Osteoblast (primary cell): Measurements from ENCODE around the gene THOC2. TPM values are rescaled to one million over a fixed set of nuclear protein-coding genes. Genes with fewer than 3 reads are reported as not detected.
"Not testable (repeated sequence)": the region's sequence is repeated elsewhere in the genome, so short reads cannot be mapped to it uniquely, and the experiment has no call there.

ENCODE experiments used
- DNase-seq: peaks from one replicate; pipeline ENCODE4 v3.0.0; 2011; ENCODE audit warnings: low spot score, mixed read lengths; ENCODE audit not compliant: insufficient read length; ENCODE audit errors: missing footprints
- H2AFZ ChIP-seq: 2 replicates; pipeline ENCODE4 v1.6.0; 2011; ENCODE audit warnings: mild to moderate bottlenecking, low read length
- H3K27ac ChIP-seq: 2 replicates; pipeline ENCODE4 v1.5.1; 2011; ENCODE audit warnings: mild to moderate bottlenecking, low read depth, low read length, moderate library complexity
- H3K27me3 ChIP-seq: 2 replicates; pipeline ENCODE4 v1.6.0; 2012; ENCODE audit warnings: mild to moderate bottlenecking, control low read depth, inconsistent platforms, low read length, moderate library complexity; ENCODE audit not compliant: insufficient read depth
- H3K36me3 ChIP-seq: 2 replicates; pipeline ENCODE4 v1.5.1; 2011; ENCODE audit warnings: mild to moderate bottlenecking, low read length, control low read depth, moderate library complexity; ENCODE audit not compliant: insufficient read depth
- H3K4me1 ChIP-seq: 2 replicates; pipeline ENCODE4 v1.5.1; 2011; ENCODE audit warnings: mild to moderate bottlenecking, low read length, control low read depth, moderate library complexity; ENCODE audit not compliant: insufficient read depth
- H3K4me2 ChIP-seq: 2 replicates; pipeline ENCODE4 v1.6.0; 2011; ENCODE audit warnings: mild to moderate bottlenecking, low read length; ENCODE audit not compliant: insufficient read depth
- H3K4me3 ChIP-seq: fragments of 200-600 bp; sonication (generic); 3 replicates; pipeline ENCODE4 v1.5.1; 2012; ENCODE audit warnings: mild to moderate bottlenecking, low read length, inconsistent platforms; ENCODE audit not compliant: insufficient read depth
- H3K79me2 ChIP-seq: 2 replicates; pipeline ENCODE4 v1.6.0; 2012; ENCODE audit warnings: mild to moderate bottlenecking, low read length, control low read depth, inconsistent platforms; ENCODE audit not compliant: insufficient read depth
- H3K9me3 ChIP-seq: 2 replicates; pipeline ENCODE4 v1.5.1; 2011; ENCODE audit warnings: low read depth, low read length, control low read depth
- H4K20me1 ChIP-seq: 2 replicates; pipeline ENCODE4 v1.6.0; 2012; ENCODE audit warnings: mild to moderate bottlenecking, low read length, control low read depth; ENCODE audit not compliant: insufficient read depth
- total RNA-seq: library from RNA; depleted of rRNA; stranded (reverse); fragments of >200 nt; gene quantifications from 2 replicates; pipeline ENCODE4 v1.2.3, GENCODE V29; 2012
- TF ChIP-seq, protein P1 (sequence below): IDR thresholded peaks from 2 replicates; pipeline ENCODE4 v1.5.1; 2011; ENCODE audit warnings: mild to moderate bottlenecking, low read depth, low read length, moderate library complexity; ENCODE audit errors: extremely low read depth

The THOC2 gene
- total RNA-seq, 1 donor = 71.7 TPM

DNA sequence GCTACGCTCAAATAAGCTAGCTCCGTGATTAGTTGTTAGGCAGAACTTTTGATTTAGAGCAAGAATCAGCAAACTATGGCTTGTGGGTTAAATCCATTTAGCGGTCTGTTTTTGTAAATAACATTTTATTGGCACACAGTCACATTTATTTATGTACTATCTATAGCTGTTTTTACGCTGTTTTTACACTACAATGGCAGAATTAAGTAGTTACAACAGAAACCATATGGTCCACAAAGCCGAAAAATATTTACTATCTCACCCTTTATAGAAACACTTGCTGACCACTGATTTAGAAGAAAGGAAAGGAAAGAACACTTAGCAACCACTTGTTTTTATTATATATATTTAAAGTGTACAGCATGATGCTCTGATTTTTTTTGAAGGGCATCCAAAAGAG, 41.1 kb downstream of the THOC2 start:
- Histone ChIP-seq H3K79me2 (peaks cover 3% of the 10 kb centered on the region), H3K4me1 (no peaks in the 10 kb centered on the region), H3K27ac (no peak overlapping the region), H3K4me3 (no peak overlapping the region), H4K20me1 (no peaks in the 10 kb centered on the region), H2AFZ (no peak overlapping the region), H3K4me2 (no peak overlapping the region), H3K9me3 (no peaks in the 10 kb centered on the region), H3K36me3 (peaks cover 12% of the 10 kb centered on the region), H3K27me3 (no peaks in the 10 kb centered on the region)
- TF ChIP-seq, protein P1, sequence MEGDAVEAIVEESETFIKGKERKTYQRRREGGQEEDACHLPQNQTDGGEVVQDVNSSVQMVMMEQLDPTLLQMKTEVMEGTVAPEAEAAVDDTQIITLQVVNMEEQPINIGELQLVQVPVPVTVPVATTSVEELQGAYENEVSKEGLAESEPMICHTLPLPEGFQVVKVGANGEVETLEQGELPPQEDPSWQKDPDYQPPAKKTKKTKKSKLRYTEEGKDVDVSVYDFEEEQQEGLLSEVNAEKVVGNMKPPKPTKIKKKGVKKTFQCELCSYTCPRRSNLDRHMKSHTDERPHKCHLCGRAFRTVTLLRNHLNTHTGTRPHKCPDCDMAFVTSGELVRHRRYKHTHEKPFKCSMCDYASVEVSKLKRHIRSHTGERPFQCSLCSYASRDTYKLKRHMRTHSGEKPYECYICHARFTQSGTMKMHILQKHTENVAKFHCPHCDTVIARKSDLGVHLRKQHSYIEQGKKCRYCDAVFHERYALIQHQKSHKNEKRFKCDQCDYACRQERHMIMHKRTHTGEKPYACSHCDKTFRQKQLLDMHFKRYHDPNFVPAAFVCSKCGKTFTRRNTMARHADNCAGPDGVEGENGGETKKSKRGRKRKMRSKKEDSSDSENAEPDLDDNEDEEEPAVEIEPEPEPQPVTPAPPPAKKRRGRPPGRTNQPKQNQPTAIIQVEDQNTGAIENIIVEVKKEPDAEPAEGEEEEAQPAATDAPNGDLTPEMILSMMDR = no peak
- DNase-seq = no peak

DNA sequence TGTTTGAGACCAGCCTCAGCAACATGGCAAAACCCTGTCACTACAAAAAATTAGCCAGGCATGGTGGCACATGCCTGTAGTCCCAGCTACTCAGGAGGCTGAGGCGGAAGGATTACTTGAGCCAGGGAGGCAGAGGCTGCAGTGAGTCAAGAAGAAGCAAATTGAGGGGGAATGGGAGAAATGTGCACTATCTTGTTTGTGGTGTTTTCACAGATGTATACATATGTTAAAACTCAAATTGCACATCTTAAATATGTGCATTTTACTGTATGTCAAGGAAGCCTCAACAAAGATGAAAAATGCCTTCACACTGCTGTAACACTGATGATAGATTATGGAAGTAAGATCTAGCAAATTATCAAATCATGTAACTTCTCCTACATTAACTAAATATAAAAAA, 44.3 kb downstream of the THOC2 start:
- no peak for DNase-seq

DNA sequence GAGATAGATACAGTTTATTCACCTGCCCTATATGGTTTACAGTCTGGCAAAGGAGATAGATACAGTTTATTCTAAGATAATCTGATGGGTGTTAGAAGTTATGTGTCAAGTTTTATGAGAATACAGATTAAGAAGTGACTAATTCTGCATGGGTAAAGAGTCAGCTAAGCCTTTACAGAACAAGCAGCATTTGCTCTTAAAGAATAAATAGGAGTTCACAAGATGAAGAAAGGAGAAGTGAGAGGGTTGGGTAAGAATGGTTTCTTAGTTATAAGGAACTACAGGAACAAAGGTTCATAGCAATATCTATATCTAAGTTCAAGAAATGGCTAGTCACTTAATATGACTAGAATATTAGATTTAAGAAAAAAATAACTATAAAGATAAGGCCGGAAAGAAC, 47.6 kb downstream of the THOC2 start:
- no peak for DNase-seq
- Histone ChIP-seq H3K9me3 (no peaks in the 10 kb centered on the region), H3K4me3 (no peak overlapping the region), H3K79me2 (peaks cover 6% of the 10 kb centered on the region), H4K20me1 (no peaks in the 10 kb centered on the region), H3K27me3 (no peaks in the 10 kb centered on the region), H2AFZ (no peak overlapping the region), H3K4me2 (no peak overlapping the region), H3K36me3 (peaks cover 5% of the 10 kb centered on the region), H3K27ac (no peak overlapping the region), H3K4me1 (no peaks in the 10 kb centered on the region)
- TF ChIP-seq, protein P1 = no peak

More for the DNA sequence above, 44.3 kb downstream of the THOC2 start:
- peaks cover 8% of the 10 kb centered on the region for H3K36me3 ChIP-seq
- TF ChIP-seq, protein P1 = no peak
- H3K79me2 ChIP-seq = peaks cover 3% of the 10 kb centered on the region
- no peaks in the 10 kb centered on the region for H3K27me3 ChIP-seq
- H3K4me2 ChIP-seq = no peak overlapping the region
- no peak overlapping the region for H3K27ac ChIP-seq
- no peaks in the 10 kb centered on the region for H4K20me1 ChIP-seq
- H3K9me3 ChIP-seq = no peaks in the 10 kb centered on the region
- H3K4me3 ChIP-seq = no peak overlapping the region
- H2AFZ ChIP-seq = no peak overlapping the region
- no peaks in the 10 kb centered on the region for H3K4me1 ChIP-seq

DNA sequence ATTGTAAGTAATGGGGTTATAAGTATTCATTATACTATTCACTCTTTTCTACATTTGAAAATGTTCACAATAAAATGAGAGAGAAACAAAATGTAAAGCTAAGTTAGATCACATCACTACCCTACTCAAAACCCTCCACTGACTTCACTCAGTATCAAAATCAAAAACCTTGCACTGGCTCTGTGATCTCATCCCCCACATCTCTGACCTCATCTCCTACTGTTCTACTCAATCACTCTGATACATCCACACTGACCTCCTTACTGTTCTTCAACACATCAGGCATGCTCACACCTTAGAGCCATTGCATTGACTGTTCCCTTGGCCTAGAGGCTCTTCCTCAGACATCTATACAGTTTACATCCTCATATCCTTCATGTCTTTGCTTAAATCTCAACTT, 50.7 kb downstream of the THOC2 start:
- Histone ChIP-seq H3K4me2 (no peak overlapping the region), H3K9me3 (no peaks in the 10 kb centered on the region), H3K36me3 (no peaks in the 10 kb centered on the region), H3K4me3 (no peak overlapping the region), H2AFZ (no peak overlapping the region), H3K79me2 (peaks cover 3% of the 10 kb centered on the region), H3K27me3 (no peaks in the 10 kb centered on the region), H3K4me1 (no peaks in the 10 kb centered on the region), H4K20me1 (peaks cover 5% of the 10 kb centered on the region), H3K27ac (no peak overlapping the region)
- DNase-seq = no peak
- TF ChIP-seq, protein P1 = no peak

DNA sequence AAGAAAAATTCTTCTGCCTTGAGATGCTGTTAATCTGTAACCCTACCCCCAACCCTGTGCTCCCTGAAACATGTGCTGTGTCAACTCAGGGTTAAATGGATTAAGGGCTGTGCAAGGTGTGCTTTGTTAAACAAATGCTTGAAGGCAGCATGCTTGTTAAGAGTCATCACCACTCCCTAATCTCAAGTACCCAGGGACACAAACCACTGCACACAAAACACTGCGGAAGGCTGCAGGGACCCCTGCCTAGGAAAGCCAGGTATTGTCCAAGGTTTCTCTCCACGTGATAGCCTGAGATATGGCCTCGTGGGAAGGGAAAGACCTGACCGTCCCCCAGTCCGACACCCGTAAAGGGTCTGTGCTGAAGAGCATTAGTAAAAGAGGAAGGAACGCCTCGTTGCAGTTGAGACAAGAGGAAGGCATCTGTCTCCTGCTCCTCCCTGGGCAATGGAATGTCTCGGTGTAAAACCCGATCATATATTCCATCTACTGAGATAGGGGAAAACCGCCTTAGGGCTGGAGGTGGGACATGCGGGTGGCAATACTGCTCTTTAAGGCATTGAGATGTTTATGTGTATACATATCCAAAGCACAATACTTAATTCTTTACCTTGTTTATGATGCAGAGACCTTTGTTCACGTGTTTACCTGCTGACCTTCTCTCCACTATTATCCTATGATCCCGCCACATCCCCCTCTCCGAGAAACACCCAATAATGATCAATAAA, 53.0 kb downstream of the THOC2 start:
- H2AFZ ChIP-seq, H3K4me1 ChIP-seq, H3K4me2 ChIP-seq, H3K79me2 ChIP-seq, H3K36me3 ChIP-seq, H3K4me3 ChIP-seq, DNase-seq, H4K20me1 ChIP-seq, H3K27me3 ChIP-seq, H3K9me3 ChIP-seq, H3K27ac ChIP-seq: not testable (repeated sequence)
